ENCODE data around the gene DMXL1.

DMXL1 gene

DNA sequence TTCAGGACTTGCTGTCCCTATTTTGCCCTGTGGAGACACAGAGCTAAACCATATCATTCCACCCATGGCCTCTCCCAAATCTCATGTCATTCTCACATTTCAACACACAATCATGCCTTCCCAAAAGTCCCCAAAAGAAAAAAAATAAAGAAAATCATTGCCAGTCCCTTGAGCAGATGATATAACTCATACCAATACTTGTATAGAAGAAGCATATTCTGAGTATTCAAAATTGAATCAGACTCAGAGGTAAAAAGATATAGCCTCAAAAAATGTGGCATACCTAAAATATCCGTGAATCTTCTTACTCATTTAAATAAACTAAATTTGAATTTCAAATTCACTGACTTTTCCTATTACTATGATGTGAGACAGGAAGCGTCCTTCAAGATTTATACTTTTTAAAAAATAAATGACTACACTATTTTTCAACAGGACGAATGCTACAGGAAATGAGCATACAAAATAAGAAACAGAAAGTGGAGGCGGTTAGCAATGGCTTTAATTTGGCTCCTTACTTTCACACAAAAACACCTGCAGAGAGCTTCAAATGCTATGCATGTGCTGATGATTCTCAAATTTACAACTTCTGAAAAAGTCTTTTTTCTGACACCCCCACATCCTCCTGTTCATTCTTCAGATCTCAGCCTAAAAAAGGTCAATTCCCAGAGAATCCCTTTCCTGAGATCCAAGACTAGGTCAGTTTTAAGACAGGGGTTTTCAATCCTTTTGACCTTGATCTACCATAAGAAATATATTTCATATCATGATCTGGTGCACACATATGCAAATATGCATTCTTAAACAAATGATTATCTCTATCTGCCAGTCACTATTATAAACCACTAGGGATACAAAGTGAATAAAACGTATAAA lies 39.6 kb upstream of the DMXL1 start:
- DNase-seq (ENCODE audit: low read depth), result peak; percentile 88
- H3K4me3 ChIP-seq (ENCODE audit: low read depth, low read length), result peak overlapping the region; percentile 23; the same call in 1 of the 2 replicates
- TF ChIP-seq, protein P1, sequence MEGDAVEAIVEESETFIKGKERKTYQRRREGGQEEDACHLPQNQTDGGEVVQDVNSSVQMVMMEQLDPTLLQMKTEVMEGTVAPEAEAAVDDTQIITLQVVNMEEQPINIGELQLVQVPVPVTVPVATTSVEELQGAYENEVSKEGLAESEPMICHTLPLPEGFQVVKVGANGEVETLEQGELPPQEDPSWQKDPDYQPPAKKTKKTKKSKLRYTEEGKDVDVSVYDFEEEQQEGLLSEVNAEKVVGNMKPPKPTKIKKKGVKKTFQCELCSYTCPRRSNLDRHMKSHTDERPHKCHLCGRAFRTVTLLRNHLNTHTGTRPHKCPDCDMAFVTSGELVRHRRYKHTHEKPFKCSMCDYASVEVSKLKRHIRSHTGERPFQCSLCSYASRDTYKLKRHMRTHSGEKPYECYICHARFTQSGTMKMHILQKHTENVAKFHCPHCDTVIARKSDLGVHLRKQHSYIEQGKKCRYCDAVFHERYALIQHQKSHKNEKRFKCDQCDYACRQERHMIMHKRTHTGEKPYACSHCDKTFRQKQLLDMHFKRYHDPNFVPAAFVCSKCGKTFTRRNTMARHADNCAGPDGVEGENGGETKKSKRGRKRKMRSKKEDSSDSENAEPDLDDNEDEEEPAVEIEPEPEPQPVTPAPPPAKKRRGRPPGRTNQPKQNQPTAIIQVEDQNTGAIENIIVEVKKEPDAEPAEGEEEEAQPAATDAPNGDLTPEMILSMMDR (IDR thresholded peaks at IDR 0.05; ENCODE audit: insufficient read depth, low read depth, low read length, missing control alignments), result no peak

DNA sequence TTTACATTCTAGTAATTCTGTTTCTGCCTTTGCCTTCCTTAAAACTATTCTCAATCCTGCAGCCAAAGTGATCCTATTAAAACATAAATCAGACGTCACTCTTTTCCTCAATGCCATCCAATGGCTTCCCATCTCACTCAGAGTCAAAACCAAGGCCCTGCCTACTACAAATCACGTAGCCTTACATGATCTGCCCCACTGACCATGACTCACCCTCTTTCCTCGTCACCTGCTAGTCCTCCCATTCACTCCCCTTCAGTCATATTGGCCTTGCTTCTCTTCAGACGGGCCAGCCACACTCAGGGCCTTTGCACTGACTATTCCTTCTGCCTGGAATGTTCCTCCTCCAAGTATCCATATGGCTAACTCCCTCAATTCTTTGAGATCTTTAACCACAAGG lies 39.0 kb upstream of the DMXL1 start:
- DNase-seq (ENCODE audit: low read depth), result peak; percentile 85
- TF ChIP-seq, protein P1 (IDR thresholded peaks at IDR 0.05; ENCODE audit: insufficient read depth, low read depth, low read length, missing control alignments), result no peak
- H3K4me3 ChIP-seq (ENCODE audit: low read depth, low read length), result peak overlapping the region; percentile 35; the same call in 1 of the 2 replicates

DNA sequence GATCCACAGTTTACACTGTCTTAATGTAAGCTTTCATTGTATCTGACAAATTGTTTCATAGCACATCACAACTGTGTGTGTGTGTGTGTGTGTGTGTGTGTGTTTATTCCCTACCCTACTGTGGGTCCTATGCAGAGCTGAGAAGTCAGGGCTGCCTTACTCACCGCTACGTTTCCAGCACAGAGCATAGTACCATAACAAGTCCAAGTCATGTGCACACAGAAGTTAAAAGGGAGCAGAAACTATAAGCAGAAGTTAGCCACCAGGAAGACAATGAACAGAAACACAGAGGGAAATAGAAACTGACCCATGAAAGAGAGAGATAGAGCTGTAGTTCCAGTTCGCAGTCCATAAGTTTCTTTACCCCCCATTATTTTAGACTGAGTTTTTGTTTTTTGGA lies 38.2 kb upstream of the DMXL1 start:
- H3K4me3 ChIP-seq (ENCODE audit: low read depth, low read length), result peak overlapping the region; percentile 35
- DNase-seq (ENCODE audit: low read depth), result peak; percentile 63
- TF ChIP-seq, protein P1 (IDR thresholded peaks at IDR 0.05; ENCODE audit: insufficient read depth, low read depth, low read length, missing control alignments), result no peak

DNA sequence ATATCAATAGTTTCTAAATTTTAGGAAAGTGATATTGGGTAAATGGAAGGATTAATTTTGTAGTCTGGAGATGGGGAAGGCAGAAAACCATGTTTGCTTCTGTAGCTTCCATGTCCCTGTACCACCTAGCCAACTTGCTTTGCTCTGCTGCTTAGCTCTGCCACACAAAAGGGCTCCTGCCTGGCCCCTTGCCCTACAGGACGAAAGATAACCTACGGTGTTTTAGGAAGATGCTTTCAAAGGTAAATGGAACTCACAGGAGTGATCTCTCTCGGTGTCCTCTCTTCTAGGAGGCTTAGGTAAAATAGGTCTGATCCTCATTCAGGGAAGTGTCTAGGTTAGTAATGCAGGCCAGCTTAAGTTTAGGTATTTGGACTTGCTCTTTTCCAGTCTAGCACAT lies 37.8 kb upstream of the DMXL1 start:
- TF ChIP-seq, protein P1 (IDR thresholded peaks at IDR 0.05; ENCODE audit: insufficient read depth, low read depth, low read length, missing control alignments), result no peak
- no peak overlapping the region for H3K4me3 ChIP-seq (ENCODE audit: low read depth, low read length)

DNA sequence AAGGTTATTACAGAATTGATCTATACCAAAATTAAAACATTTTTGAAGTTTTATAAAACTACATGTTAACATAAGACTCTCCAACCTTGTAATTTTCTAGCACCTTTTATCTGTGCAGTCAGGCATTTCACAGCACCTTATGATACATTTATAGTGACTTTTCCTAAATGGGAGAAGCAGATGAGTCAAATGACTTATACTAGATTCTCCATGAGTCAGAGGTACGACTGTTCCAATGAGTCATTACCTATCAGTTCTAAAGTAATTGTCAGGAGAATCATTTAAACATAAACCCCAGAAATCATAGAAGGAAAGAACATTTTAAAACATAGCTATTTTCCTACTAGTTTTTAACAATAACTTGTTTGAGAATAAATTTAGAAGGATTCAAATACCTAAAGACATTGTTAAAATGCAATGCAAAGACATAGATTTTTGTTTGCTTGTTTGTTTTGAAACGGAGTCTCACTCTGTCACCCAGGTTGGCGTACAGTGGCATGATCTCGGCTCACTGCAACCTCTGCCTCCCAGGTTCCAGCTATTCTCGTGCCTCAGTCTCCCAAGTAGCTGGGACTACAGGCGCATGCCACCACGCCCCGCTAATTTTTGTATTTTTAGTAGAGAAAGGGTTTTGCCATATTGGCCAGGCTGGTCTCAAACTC lies 34.7 kb upstream of the DMXL1 start:
- no peak overlapping the region for H3K4me3 ChIP-seq (ENCODE audit: low read depth, low read length)
- no peak for DNase-seq (ENCODE audit: low read depth)
- TF ChIP-seq, protein P1 (IDR thresholded peaks at IDR 0.05; ENCODE audit: insufficient read depth, low read depth, low read length, missing control alignments), result no peak

More for the DNA sequence above, 37.8 kb upstream of the DMXL1 start:
- DNase-seq (ENCODE audit: low read depth), result no peak

DNA sequence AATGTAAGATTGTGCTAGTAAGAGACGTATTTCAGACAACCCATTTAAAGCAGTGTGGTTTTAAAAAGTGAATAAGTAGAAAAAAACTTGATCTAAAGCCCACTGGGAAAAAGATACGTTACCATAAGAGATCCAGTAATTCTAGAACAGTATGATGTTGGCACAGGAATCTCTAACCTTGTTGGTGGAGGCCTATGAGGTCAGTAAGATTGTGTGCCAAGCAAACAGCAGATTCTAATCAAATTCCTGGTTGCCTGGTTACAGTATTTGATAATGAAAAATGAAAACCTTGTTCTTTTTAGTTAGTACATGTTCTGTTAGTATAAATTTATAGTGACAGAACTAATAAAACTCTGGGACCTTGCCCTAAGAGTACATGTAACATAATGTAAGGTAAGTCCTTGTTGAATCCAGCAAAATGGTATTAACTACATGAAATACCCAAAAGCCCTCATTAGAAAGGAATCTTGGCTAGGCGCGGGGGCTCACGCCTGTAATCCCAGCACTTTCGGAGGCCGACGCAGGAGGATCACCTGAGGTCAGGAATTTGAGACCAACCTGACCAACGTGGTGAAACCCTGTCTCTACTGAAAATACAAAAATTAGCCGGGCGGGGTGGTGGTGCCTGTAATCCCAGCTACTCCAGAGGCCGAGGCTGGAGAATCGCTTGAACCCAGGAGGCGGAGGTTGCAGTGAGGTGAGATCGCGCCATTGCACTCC lies 33.2 kb upstream of the DMXL1 start:
- no peak overlapping the region for H3K4me3 ChIP-seq (ENCODE audit: low read depth, low read length)
- no peak for DNase-seq (ENCODE audit: low read depth)
- TF ChIP-seq, protein P1 (IDR thresholded peaks at IDR 0.05; ENCODE audit: insufficient read depth, low read depth, low read length, missing control alignments), result no peak
